ENCODE data around the gene ADAMTS12. TPM values are rescaled to one million over a fixed set of nuclear protein-coding genes. Genes with fewer than 3 reads are reported as not detected.

ADAMTS12 gene
- total and polyA plus RNA-seq, 9 of the 15 experiments (the other 6 are each of a cell fraction or from before 2014, with no cell fraction given) = 0.11 TPM; not detected in 8

- TF ChIP-seq MGA (IDR thresholded peaks at IDR 0.05) = no peak
- TF ChIP-seq, protein P1, sequence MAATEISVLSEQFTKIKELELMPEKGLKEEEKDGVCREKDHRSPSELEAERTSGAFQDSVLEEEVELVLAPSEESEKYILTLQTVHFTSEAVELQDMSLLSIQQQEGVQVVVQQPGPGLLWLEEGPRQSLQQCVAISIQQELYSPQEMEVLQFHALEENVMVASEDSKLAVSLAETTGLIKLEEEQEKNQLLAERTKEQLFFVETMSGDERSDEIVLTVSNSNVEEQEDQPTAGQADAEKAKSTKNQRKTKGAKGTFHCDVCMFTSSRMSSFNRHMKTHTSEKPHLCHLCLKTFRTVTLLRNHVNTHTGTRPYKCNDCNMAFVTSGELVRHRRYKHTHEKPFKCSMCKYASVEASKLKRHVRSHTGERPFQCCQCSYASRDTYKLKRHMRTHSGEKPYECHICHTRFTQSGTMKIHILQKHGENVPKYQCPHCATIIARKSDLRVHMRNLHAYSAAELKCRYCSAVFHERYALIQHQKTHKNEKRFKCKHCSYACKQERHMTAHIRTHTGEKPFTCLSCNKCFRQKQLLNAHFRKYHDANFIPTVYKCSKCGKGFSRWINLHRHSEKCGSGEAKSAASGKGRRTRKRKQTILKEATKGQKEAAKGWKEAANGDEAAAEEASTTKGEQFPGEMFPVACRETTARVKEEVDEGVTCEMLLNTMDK (IDR thresholded peaks at IDR 0.05; ENCODE audit: borderline replicate concordance, insufficient read depth, low read depth, low read length, poor library complexity, severe bottlenecking) = no peak
- no peak for TF ChIP-seq HDAC3 (IDR thresholded peaks at IDR 0.05; ENCODE audit: borderline replicate concordance, partially characterized antibody)
- no peak for TF ChIP-seq WHSC1 (IDR thresholded peaks at IDR 0.05; ENCODE audit: low read length)
- TF ChIP-seq EGR1 (conservative IDR thresholded peaks at IDR 0.05) = no peak
- TF ChIP-seq, protein P2, sequence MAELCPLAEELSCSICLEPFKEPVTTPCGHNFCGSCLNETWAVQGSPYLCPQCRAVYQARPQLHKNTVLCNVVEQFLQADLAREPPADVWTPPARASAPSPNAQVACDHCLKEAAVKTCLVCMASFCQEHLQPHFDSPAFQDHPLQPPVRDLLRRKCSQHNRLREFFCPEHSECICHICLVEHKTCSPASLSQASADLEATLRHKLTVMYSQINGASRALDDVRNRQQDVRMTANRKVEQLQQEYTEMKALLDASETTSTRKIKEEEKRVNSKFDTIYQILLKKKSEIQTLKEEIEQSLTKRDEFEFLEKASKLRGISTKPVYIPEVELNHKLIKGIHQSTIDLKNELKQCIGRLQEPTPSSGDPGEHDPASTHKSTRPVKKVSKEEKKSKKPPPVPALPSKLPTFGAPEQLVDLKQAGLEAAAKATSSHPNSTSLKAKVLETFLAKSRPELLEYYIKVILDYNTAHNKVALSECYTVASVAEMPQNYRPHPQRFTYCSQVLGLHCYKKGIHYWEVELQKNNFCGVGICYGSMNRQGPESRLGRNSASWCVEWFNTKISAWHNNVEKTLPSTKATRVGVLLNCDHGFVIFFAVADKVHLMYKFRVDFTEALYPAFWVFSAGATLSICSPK (IDR thresholded peaks at IDR 0.05; ENCODE audit: borderline replicate concordance) = no peak
- no peak for TF ChIP-seq CCAR2 (IDR thresholded peaks at IDR 0.05; ENCODE audit: low read depth, low read length)
- TF ChIP-seq MBD2 (IDR thresholded peaks at IDR 0.05; ENCODE audit: borderline replicate concordance, low read depth) = no peak
- no peak for TF ChIP-seq HMG20A (CRISPR knock-in tag; conservative IDR thresholded peaks at IDR 0.05)
- no peak for TF ChIP-seq LARP7 (IDR thresholded peaks at IDR 0.05)
- no peak for TF ChIP-seq HOXB6 (CRISPR knock-in tag; IDR thresholded peaks at IDR 0.05; ENCODE audit: borderline replicate concordance)
Measured at GRCh38 chr5:33928283-33928682, 36.5 kb upstream of the ADAMTS12 start (continued).
